ENCODE measurements around the gene ZNF132. TPM values are rescaled to one million over a fixed set of nuclear protein-coding genes. Genes with fewer than 3 reads are reported as not detected.
A peak's percentile ranks its signal among the peaks of the same experiment; 100 is the strongest.
"Not testable (repeated sequence)": the region's sequence is repeated elsewhere in the genome, so short reads cannot be mapped to it uniquely, and the experiment has no call there.

ZNF132 gene
- total RNA-seq, 1 experiment from 2014 or later: not detected

GRCh38 chr19:58450856-58451357, 11.0 kb upstream of the ZNF132 start:
- Histone ChIP-seq H3K36me3 (ENCODE audit: control insufficient read depth in 1 of 2, insufficient read depth in 2 of 2, low read length in 2 of 2) (no peaks in the 10 kb centered on the region; a peak in 2 of 4 replicates), H3K4me2 (ENCODE audit: low read length) (peak overlapping the region; percentile 83), H3K4me3 (replicated peaks in 1 of 2; ENCODE audit: low read depth in 1 of 2, low read length in 2 of 2) (peak overlapping the region; percentile 62 to 73), H3K27me3 (ENCODE audit: insufficient read depth, low read length) (no peaks in the 10 kb centered on the region), H4K20me1 (ENCODE audit: insufficient read depth) (no peaks in the 10 kb centered on the region), H3K79me2 (ENCODE audit: insufficient read depth, low read length) (no peaks in the 10 kb centered on the region), H3K9me2 (ENCODE audit: insufficient read depth) (no peaks in the 10 kb centered on the region), H2AFZ (ENCODE audit: low read depth, low read length, poor library complexity, severe bottlenecking) (no peak overlapping the region), H3K9ac (ENCODE audit: low read length) (peak overlapping the region; percentile 81), H3K27ac (ENCODE audit: low read depth, low read length) (no peak overlapping the region), H3K9me3 (ENCODE audit: control insufficient read depth in 1 of 2, insufficient read depth in 1 of 2, low read depth in 1 of 2, low read length in 2 of 2) (peaks cover 6 to 11% of the 10 kb centered on the region in 2 experiments; a peak in 2 of 4 replicates), H3K4me1 (ENCODE audit: control insufficient read depth in 1 of 2, insufficient read depth in 2 of 2, low read length in 2 of 2) (peaks cover 6 to 10% of the 10 kb centered on the region in 2 experiments; a peak in 2 of 4 replicates)
- intact Hi-C loops (cut with micrococcal nuclease): loop anchor here (5.0 kb wide), 1 partner anchor 44 kb away; the partner anchor contains the start of gene ZNF584
- TF ChIP-seq EZH2phosphoT487 (IDR thresholded peaks at IDR 0.05; ENCODE audit: borderline replicate concordance) (no peak), CTCF (IDR thresholded peaks at IDR 0.05 in 2 of 3, conservative IDR thresholded peaks at IDR 0.05 in 1 of 3; ENCODE audit: borderline replicate concordance in 1 of 3, insufficient read depth in 1 of 3, low read depth in 2 of 3, low read length in 2 of 3) (no peak), ZFX (IDR thresholded peaks at IDR 0.05) (no peak), FOSL1 (IDR thresholded peaks at IDR 0.05; ENCODE audit: low read depth) (no peak), ATF3 (IDR thresholded peaks at IDR 0.05) (no peak), SIN3A (IDR thresholded peaks at IDR 0.05; ENCODE audit: low read depth) (no peak), SRF (IDR thresholded peaks at IDR 0.05; ENCODE audit: low read depth) (no peak), SP1 (IDR thresholded peaks at IDR 0.05; ENCODE audit: low read depth) (no peak), POLR2AphosphoS5 (IDR thresholded peaks at IDR 0.05; ENCODE audit: low read depth, low read length) (no peak), RAD21 (IDR thresholded peaks at IDR 0.05; ENCODE audit: low read depth) (no peak), ELF1 (IDR thresholded peaks at IDR 0.05; ENCODE audit: borderline replicate concordance, low read depth) (no peak), ZNF274 (IDR thresholded peaks at IDR 0.05; ENCODE audit: low read depth, low read length) (no peak)
- TF ChIP-seq, protein P1, sequence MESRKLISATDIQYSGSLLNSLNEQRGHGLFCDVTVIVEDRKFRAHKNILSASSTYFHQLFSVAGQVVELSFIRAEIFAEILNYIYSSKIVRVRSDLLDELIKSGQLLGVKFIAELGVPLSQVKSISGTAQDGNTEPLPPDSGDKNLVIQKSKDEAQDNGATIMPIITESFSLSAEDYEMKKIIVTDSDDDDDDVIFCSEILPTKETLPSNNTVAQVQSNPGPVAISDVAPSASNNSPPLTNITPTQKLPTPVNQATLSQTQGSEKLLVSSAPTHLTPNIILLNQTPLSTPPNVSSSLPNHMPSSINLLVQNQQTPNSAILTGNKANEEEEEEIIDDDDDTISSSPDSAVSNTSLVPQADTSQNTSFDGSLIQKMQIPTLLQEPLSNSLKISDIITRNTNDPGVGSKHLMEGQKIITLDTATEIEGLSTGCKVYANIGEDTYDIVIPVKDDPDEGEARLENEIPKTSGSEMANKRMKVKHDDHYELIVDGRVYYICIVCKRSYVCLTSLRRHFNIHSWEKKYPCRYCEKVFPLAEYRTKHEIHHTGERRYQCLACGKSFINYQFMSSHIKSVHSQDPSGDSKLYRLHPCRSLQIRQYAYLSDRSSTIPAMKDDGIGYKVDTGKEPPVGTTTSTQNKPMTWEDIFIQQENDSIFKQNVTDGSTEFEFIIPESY (IDR thresholded peaks at IDR 0.05; ENCODE audit: extremely low read depth, insufficient replicate concordance, low read length): no peak
- no peak for DNase-seq (ENCODE audit: low read depth, low spot score)
- ATAC-seq: peak; percentile 51
- POLR2A ChIA-PET: interaction anchor here (0.8 kb wide), 1 partner anchor 42 kb away, joined by 4 read pairs; the partner anchor contains the start of gene ZNF584
- RAD21 ChIA-PET (ENCODE audit: low non-redundant PET in 1 of 2, low total read pairs in 2 of 2, uncharacterized antibody in 2 of 2, unreplicated experiment in 2 of 2): no interaction called here
- no TSS peak for BruUV-seq (replicated peaks)
- CTCF ChIA-PET: no interaction called here

GRCh38 chr19:58449980-58450379, 10.0 kb upstream of the ZNF132 start:
- CTCF ChIA-PET; DNase-seq (ENCODE audit: low read depth, low spot score); H3K9ac ChIP-seq (ENCODE audit: low read length); BruUV-seq (replicated peaks); H3K36me3 ChIP-seq (ENCODE audit: control insufficient read depth in 1 of 2, insufficient read depth in 2 of 2, low read length in 2 of 2); H3K79me2 ChIP-seq (ENCODE audit: insufficient read depth, low read length); H3K27me3 ChIP-seq (ENCODE audit: insufficient read depth, low read length); RAD21 ChIA-PET (ENCODE audit: low non-redundant PET in 1 of 2, low total read pairs in 2 of 2, uncharacterized antibody in 2 of 2, unreplicated experiment in 2 of 2); H3K9me2 ChIP-seq (ENCODE audit: insufficient read depth); H3K27ac ChIP-seq (ENCODE audit: low read depth, low read length); POLR2A ChIA-PET; H3K4me3 ChIP-seq (replicated peaks in 1 of 2; ENCODE audit: low read depth in 1 of 2, low read length in 2 of 2); ATAC-seq; H3K4me2 ChIP-seq (ENCODE audit: low read length); H2AFZ ChIP-seq (ENCODE audit: low read depth, low read length, poor library complexity, severe bottlenecking); H4K20me1 ChIP-seq (ENCODE audit: insufficient read depth); H3K4me1 ChIP-seq (ENCODE audit: control insufficient read depth in 1 of 2, insufficient read depth in 2 of 2, low read length in 2 of 2): not testable (repeated sequence)
- intact Hi-C loops (cut with micrococcal nuclease): loop anchor here (5.0 kb wide), 1 partner anchor 43 kb away; the partner anchor contains the start of gene ZNF584
- peaks cover 6 to 11% of the 10 kb centered on the region in 2 experiments; a peak in 2 of 4 replicates for H3K9me3 ChIP-seq (ENCODE audit: control insufficient read depth in 1 of 2, insufficient read depth in 1 of 2, low read depth in 1 of 2, low read length in 2 of 2)

Measured in HCT116 (cell line).